ENCODE results near the gene IGFBPL1.

Gene IGFBPL1

GRCh38 chr9:38443597-38443996 is 19.3 kb upstream of the IGFBPL1 start:
- no peak for TF ChIP-seq CTCF (IDR thresholded peaks at IDR 0.05; ENCODE audit: insufficient read depth, missing control alignments)
- no peak for DNase-seq (ENCODE audit: insufficient read length, low spot score)
- no peak for FAIRE-seq

GRCh38 chr9:38443181-38443580 is 18.9 kb upstream of the IGFBPL1 start:
- TF ChIP-seq CTCF (IDR thresholded peaks at IDR 0.05; ENCODE audit: insufficient read depth, missing control alignments), result no peak
- FAIRE-seq, result no peak
- no peak for DNase-seq (ENCODE audit: insufficient read length, low spot score)

GRCh38 chr9:38442473-38443096 is 18.3 kb upstream of the IGFBPL1 start:
- DNase-seq (ENCODE audit: insufficient read length, low spot score) (no peak), FAIRE-seq (no peak)
- TF ChIP-seq CTCF (IDR thresholded peaks at IDR 0.05; ENCODE audit: insufficient read depth, missing control alignments), result no peak

GRCh38 chr9:38441347-38442085 is 17.3 kb upstream of the IGFBPL1 start:
- FAIRE-seq (no peak), DNase-seq (ENCODE audit: insufficient read length, low spot score) (no peak)
- TF ChIP-seq CTCF (IDR thresholded peaks at IDR 0.05; ENCODE audit: insufficient read depth, missing control alignments), result no peak

- TF ChIP-seq CTCF (IDR thresholded peaks at IDR 0.05; ENCODE audit: insufficient read depth, missing control alignments), result no peak
- DNase-seq (ENCODE audit: insufficient read length, low spot score), result no peak
- no peak for FAIRE-seq
Observed at GRCh38 chr9:38440516-38440915, 16.3 kb upstream of the IGFBPL1 start.

- FAIRE-seq, result no peak
- no peak for DNase-seq (ENCODE audit: insufficient read length, low spot score)
- TF ChIP-seq CTCF (IDR thresholded peaks at IDR 0.05; ENCODE audit: insufficient read depth, missing control alignments), result no peak
Observed at GRCh38 chr9:38439916-38440301, 15.7 kb upstream of the IGFBPL1 start.

GRCh38 chr9:38439291-38439915 is 15.1 kb upstream of the IGFBPL1 start:
- DNase-seq (ENCODE audit: insufficient read length, low spot score) (no peak), FAIRE-seq (no peak)
- TF ChIP-seq CTCF (IDR thresholded peaks at IDR 0.05; ENCODE audit: insufficient read depth, missing control alignments), result no peak
